AG09309 (cell line): ENCODE data around the gene MED26.
A peak's percentile ranks its signal among the peaks of the same experiment; 100 is the strongest.

Experiments used
- DNase-seq: peaks from one replicate; pipeline ENCODE4 v3.0.0-alpha.2; 2010; ENCODE audit warnings: low read depth
- H3K4me3 ChIP-seq: 2 replicates; pipeline ENCODE4 v1.5.1; 2011; ENCODE audit warnings: mild to moderate bottlenecking, low read depth, low read length, moderate library complexity; ENCODE audit not compliant: control insufficient read depth
- TF ChIP-seq, protein P1 (sequence below): IDR thresholded peaks from 2 replicates; pipeline ENCODE4 v1.5.1; 2011; ENCODE audit warnings: mild to moderate bottlenecking, low read depth, low read length, inconsistent platforms; ENCODE audit not compliant: insufficient read depth, control insufficient read depth; ENCODE audit errors: missing control alignments

The MED26 gene

GRCh38 chr19:16573925-16574324 is 54.1 kb downstream of the MED26 start:
- DNase-seq = no peak
- no peak overlapping the region for H3K4me3 ChIP-seq
- TF ChIP-seq, protein P1, sequence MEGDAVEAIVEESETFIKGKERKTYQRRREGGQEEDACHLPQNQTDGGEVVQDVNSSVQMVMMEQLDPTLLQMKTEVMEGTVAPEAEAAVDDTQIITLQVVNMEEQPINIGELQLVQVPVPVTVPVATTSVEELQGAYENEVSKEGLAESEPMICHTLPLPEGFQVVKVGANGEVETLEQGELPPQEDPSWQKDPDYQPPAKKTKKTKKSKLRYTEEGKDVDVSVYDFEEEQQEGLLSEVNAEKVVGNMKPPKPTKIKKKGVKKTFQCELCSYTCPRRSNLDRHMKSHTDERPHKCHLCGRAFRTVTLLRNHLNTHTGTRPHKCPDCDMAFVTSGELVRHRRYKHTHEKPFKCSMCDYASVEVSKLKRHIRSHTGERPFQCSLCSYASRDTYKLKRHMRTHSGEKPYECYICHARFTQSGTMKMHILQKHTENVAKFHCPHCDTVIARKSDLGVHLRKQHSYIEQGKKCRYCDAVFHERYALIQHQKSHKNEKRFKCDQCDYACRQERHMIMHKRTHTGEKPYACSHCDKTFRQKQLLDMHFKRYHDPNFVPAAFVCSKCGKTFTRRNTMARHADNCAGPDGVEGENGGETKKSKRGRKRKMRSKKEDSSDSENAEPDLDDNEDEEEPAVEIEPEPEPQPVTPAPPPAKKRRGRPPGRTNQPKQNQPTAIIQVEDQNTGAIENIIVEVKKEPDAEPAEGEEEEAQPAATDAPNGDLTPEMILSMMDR = no peak

- peak overlapping the region; percentile 94 for H3K4me3 ChIP-seq
- no peak for DNase-seq
- TF ChIP-seq, protein P1 = no peak
These were observed 54.7 kb downstream of the MED26 start for GRCh38 chr19:16573296-16573695.

DNA sequence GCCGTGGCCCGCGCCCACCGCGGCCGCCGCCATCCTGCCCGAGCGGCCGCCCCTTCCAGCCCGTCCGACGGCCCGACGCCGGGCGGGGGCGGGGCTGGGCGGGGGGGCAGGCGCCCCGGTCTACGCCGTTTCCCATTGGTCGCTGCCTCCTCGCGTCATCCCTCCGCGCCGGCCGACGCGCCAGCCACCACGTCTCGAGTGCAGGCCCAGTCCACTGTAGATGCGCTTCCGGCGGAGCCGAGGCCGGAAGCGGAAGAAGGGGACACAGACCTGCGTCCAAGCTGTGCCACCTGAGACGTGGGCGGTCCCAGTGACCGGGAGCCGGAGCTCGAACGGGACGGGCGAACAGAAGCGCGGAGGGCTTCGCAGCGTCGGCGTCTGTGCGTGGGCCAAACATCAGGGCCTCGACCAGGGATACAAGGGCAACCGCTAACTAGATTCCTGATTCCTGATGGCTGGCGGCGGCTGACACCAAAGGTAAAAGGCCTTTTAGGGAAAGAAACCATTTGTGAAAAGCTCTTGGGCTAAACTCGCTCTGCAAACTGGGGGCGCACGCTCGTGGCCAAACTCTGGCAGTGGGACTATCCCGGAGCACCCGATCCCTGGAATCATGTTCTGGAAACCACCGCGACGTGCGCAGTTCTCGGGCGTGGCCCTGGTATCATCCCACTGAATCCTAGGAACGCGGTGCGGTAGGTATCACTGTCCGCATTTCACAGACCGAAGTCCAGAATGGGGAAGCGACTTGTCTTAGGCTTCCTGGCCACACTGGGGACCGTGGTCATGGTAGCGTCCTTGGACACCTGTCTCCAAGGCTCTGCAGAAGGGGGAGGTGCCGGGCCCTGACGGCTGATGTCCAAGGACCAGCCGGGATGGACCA is 55.4 kb downstream of the MED26 start, which contains the start of gene SLC35E1:
SLC35E1 (minus strand) TSS at position 84 of the 880 bp plus-strand sequence; CDS start at position 33, 51 bp downstream.
- DNase-seq = peak; percentile 68
- TF ChIP-seq, protein P1 = no peak
- H3K4me3 ChIP-seq = peak within 1 kb of the TSS; percentile 94

DNA sequence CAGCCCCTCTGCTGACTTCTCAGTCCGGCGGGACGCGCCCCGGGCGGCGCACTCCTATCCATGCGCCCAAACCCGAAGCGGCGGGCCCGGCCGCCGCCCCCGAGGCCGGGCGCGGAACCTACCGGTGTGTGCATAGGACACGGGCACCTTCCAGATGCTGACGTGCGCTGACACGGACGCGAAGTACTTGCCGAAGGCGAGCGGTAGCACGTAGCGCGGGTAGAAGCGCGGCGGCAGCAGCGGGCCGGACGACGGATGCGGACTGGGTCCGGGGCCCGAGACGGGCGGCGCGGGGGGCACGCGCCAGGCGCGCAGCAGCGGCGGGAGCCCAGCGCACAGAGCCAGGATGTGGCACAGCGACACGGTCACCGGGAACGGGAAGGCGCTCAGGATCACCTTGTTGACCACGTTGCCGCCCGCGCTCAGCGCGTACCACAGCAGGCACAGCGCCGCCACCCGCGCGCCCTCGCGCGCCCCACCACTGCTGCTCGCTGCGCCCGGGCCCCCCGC is 56.1 kb downstream of the MED26 start:
- TF ChIP-seq, protein P1 = no peak
- H3K4me3 ChIP-seq = peak overlapping the region; percentile 76
- DNase-seq = no peak

- H3K4me3 ChIP-seq = peak overlapping the region; percentile 76
- no peak for DNase-seq
- TF ChIP-seq, protein P1 = no peak
These were observed 56.7 kb downstream of the MED26 start for GRCh38 chr19:16571283-16571682.

GRCh38 chr19:16569609-16570320 is 58.2 kb downstream of the MED26 start:
- TF ChIP-seq, protein P1 = no peak
- DNase-seq = no peak
- no peak overlapping the region for H3K4me3 ChIP-seq
